ENCODE data around the gene SLC4A1. TPM values are rescaled to one million over a fixed set of nuclear protein-coding genes. Genes with fewer than 3 reads are reported as not detected.

Gene SLC4A1
- total RNA-seq, 1 donor from 2014 or later, result not detected

- H3K9me3 Mint-ChIP-seq, result no peaks in the 10 kb centered on the region
- H3K4me1 Mint-ChIP-seq, result peaks cover 10% of the 10 kb centered on the region
These were observed 46.1 kb upstream of the SLC4A1 start for GRCh38 chr17:44314031-44314430.

GRCh38 chr17:44312396-44313104, 44.6 kb upstream of the SLC4A1 start:
- Mint-ChIP-seq H3K9me3 (no peaks in the 10 kb centered on the region), H3K4me1 (peaks cover 12% of the 10 kb centered on the region), H3K27me3 (ENCODE audit: low read depth) (peaks cover 84% of the 10 kb centered on the region), H3K36me3 (no peaks in the 10 kb centered on the region), H3K27ac (no peak overlapping the region), H3K4me3 (no peak overlapping the region)
- DNase-seq (ENCODE audit: low spot score in 2 of 2, unreplicated experiment in 2 of 2), result no peak
- TF ChIP-seq, protein P1, sequence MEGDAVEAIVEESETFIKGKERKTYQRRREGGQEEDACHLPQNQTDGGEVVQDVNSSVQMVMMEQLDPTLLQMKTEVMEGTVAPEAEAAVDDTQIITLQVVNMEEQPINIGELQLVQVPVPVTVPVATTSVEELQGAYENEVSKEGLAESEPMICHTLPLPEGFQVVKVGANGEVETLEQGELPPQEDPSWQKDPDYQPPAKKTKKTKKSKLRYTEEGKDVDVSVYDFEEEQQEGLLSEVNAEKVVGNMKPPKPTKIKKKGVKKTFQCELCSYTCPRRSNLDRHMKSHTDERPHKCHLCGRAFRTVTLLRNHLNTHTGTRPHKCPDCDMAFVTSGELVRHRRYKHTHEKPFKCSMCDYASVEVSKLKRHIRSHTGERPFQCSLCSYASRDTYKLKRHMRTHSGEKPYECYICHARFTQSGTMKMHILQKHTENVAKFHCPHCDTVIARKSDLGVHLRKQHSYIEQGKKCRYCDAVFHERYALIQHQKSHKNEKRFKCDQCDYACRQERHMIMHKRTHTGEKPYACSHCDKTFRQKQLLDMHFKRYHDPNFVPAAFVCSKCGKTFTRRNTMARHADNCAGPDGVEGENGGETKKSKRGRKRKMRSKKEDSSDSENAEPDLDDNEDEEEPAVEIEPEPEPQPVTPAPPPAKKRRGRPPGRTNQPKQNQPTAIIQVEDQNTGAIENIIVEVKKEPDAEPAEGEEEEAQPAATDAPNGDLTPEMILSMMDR (IDR thresholded peaks at IDR 0.05; ENCODE audit: unreplicated experiment), result no peak

More at GRCh38 chr17:44314031-44314430, 46.1 kb upstream of the SLC4A1 start:
- H3K36me3 Mint-ChIP-seq, result peaks cover 2% of the 10 kb centered on the region
- no peak for DNase-seq (ENCODE audit: low spot score in 2 of 2, unreplicated experiment in 2 of 2)
- H3K27ac Mint-ChIP-seq, result no peak overlapping the region
- TF ChIP-seq, protein P1 (IDR thresholded peaks at IDR 0.05; ENCODE audit: unreplicated experiment), result no peak
- H3K4me3 Mint-ChIP-seq, result peak overlapping the region; percentile 46
- H3K27me3 Mint-ChIP-seq (ENCODE audit: low read depth), result peaks cover 92% of the 10 kb centered on the region

DNA sequence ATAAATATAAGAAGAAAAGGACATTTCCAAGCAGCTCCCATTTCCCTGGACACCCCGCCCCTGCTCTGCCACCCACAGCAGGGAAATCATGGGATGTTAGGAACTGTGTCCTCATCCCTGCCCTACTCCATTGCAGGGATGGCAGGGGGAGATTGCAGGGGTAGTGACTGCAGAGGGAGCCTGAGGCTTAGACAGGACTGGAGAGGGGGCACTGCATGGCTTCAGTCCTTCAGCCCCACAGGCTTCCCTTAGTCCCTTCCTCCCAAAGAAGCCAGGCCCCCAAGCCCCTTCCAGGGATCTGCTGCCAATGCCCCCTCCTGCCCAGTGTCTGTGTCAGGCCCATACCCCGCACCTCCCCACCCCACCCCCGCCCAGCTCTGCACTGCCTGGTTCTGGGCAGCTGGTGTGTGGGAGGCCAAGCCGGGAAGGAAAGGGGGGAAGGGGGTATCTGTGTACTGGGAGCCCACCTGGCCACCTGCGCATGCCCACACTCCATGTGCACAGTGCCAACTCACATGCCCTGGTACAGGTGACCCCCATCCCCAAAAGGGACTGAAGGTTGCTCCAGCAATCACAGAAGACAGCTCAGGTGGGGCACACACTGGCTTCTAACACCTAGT, 43.7 kb upstream of the SLC4A1 start:
- no peak overlapping the region for H3K27ac Mint-ChIP-seq
- TF ChIP-seq, protein P1 (IDR thresholded peaks at IDR 0.05; ENCODE audit: unreplicated experiment), result no peak
- no peak for DNase-seq (ENCODE audit: low spot score in 2 of 2, unreplicated experiment in 2 of 2)
- peaks cover 84% of the 10 kb centered on the region for H3K27me3 Mint-ChIP-seq (ENCODE audit: low read depth)
- H3K4me3 Mint-ChIP-seq, result no peak overlapping the region
- no peaks in the 10 kb centered on the region for H3K36me3 Mint-ChIP-seq
- H3K4me1 Mint-ChIP-seq, result peaks cover 12% of the 10 kb centered on the region
- no peaks in the 10 kb centered on the region for H3K9me3 Mint-ChIP-seq

GRCh38 chr17:44310609-44311376, 42.9 kb upstream of the SLC4A1 start:
- no peak for DNase-seq (ENCODE audit: low spot score in 2 of 2, unreplicated experiment in 2 of 2)
- H3K9me3 Mint-ChIP-seq, result no peaks in the 10 kb centered on the region
- no peak overlapping the region for H3K27ac Mint-ChIP-seq
- H3K36me3 Mint-ChIP-seq, result no peaks in the 10 kb centered on the region
- TF ChIP-seq, protein P1 (IDR thresholded peaks at IDR 0.05; ENCODE audit: unreplicated experiment), result no peak
- peaks cover 7% of the 10 kb centered on the region for H3K4me1 Mint-ChIP-seq
- H3K27me3 Mint-ChIP-seq (ENCODE audit: low read depth), result peaks cover 84% of the 10 kb centered on the region
- H3K4me3 Mint-ChIP-seq, result no peak overlapping the region

DNA sequence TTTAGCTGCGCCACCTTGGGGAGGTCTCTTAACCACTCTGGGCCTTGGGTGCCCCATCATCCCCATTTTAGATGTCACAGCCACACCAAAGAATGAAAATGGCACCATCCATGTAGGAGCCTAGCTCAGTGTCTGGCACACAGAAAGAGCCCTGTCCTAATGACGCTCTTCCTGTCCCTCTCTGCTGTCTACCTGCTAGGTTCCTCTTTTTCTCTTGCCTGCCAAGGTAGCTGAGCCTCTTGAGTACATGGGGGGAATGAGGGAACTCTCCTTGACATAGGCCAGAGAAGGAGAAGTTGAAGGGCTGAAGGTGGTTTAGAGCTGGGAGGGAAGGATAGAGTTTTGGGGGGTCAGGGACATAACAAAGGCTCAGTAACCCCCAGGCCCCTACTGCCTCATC, 42.3 kb upstream of the SLC4A1 start:
- Mint-ChIP-seq H3K4me1 (peaks cover 2% of the 10 kb centered on the region), H3K4me3 (peak overlapping the region; percentile 3), H3K27me3 (ENCODE audit: low read depth) (peaks cover 80% of the 10 kb centered on the region), H3K36me3 (no peaks in the 10 kb centered on the region), H3K27ac (no peak overlapping the region), H3K9me3 (no peaks in the 10 kb centered on the region)
- DNase-seq (ENCODE audit: low spot score in 2 of 2, unreplicated experiment in 2 of 2), result no peak
- TF ChIP-seq, protein P1 (IDR thresholded peaks at IDR 0.05; ENCODE audit: unreplicated experiment), result no peak
